Cerebellar cortex (tissue), 1 donor: ENCODE results near the gene TCEAL8.
A peak's percentile ranks its signal among the peaks of the same experiment; 100 is the strongest.
"Not testable (repeated sequence)": the region's sequence is repeated elsewhere in the genome, so short reads cannot be mapped to it uniquely, and the experiment has no call there.

ENCODE experiments used
- DNase-seq: peaks from one replicate; pipeline ENCODE4 v3.0.0-alpha.2; 2015; ENCODE audit warnings: low spot score

Gene TCEAL8, protein sequence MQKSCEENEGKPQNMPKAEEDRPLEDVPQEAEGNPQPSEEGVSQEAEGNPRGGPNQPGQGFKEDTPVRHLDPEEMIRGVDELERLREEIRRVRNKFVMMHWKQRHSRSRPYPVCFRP

GRCh38 chrX:103254921-103255493 is at the start of gene TCEAL8:
TSS of gene TCEAL8 (minus strand) at chrX:103255155. CDS start at chrX:103253979, 1,176 bp downstream.
- peak; percentile 94 for DNase-seq

GRCh38 chrX:103304705-103305104 is 49.8 kb upstream of the TCEAL8 start:
- no peak for DNase-seq

GRCh38 chrX:103293118-103293517 is 38.2 kb upstream of the TCEAL8 start:
- no peak for DNase-seq

DNA sequence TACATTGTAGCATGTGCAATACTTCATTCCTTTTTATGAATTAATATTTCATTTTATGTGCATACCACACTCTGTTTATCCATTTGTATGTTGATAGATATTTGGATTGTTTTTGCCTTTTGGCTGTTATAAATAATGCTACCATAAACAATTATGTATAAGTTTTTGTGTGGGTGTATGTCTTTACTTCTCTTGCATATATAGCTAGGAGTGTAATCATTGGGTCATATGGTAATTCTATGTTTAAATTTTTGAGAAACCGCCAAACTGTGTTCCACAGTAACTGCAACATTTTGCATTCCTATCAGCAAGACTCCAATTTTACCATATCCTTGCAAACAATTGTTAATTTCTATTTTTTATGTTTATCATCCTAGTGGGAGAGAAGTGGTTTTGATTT is 24.7 kb upstream of the TCEAL8 start:
- DNase-seq = no peak

- DNase-seq = peak; percentile 91
Observed at GRCh38 chrX:103276581-103277002, 21.6 kb upstream of the TCEAL8 start, which contains the start of gene TCEAL5. TSS of gene TCEAL5 (minus strand) at chrX:103276750. CDS start at chrX:103274563, 2,187 bp downstream.

DNA sequence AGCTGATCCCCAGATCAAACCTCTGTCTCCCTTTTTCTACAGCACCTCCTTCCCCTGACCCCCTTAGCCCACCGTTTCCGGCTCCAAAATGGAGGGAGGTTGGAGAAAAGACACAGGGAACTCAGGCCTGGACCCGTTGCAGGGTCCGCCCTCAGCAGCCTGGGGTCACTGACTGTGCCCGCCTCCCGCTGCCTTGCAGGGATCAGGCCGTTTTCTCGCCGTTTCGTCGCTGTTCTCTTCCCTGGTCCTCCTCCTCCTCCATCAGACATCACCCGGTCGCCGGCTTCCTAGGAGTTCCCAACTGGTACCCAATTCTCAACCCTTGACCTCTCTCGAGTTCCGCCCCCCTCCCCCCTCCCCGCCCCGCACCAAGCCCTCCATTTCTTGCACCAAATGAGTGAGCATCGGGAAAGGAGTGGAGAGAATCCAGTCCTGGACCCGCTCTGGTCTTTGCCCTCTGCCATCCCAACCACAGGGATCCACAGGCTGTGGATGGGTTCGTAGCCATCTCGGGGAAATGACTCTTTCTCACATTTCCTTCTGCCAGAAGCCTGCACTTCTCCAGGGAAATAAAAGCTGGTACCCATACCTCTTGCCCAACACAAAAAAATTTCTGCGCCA is 21.1 kb upstream of the TCEAL8 start:
- peak; percentile 14 for DNase-seq

DNA sequence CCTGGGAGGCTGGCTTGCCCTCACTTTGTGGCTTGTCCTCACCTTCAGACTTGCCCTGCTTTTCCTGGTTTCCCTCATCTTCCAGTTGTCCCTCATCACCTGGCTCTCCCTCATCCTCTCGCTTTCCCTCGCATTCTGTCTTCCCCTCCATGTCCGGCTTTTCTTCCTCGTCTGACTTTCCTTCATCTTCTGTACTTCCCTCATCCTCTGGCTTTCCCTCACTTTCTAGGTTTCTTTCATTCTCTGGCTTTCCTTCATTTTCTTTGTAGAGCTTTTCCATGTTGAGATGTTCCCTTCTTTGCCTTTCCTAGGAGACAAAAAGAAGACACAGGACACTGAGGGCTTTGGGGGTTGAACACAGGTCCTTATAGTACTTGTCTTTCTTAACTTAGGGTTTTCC is 19.3 kb upstream of the TCEAL8 start:
- DNase-seq = no peak

DNA sequence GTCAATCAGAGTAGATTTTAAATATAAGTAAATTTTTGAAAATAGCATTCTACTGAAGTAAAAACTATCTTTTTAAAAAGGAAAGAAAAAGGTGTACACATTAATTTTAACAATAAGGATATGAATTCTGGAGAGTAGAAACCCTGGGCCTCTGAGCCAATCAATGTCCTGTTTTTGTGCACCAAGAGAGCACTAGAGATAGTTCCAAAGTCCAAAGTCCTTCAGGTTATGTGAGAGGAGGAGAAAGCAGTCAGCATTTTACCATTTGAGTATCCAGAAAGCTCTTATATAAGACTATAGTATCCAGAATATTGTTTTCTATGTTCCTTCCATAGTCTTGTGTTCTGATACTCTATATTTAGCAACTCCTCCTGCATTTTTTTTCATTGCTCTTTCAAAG is 3.3 kb upstream of the TCEAL8 start:
- no peak for DNase-seq

DNA sequence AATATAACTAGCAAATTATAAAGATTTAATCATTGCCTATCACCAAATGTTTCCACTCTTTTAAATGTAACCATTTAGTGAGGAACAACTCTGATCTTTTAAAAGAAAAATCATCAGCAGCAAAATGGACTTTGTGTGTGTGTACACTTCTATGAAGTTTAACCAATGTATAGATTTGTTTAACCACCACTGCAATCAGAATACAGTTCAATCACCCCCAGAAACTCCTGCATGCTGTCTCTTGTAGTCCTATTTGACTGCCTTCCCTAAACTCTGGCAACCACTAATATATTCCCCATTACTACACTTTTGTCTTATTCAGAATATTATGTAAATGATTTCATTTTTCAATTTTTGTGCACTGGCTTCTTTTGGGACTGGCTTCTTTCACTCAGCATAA is 1.7 kb upstream of the TCEAL8 start:
- no peak for DNase-seq

DNA sequence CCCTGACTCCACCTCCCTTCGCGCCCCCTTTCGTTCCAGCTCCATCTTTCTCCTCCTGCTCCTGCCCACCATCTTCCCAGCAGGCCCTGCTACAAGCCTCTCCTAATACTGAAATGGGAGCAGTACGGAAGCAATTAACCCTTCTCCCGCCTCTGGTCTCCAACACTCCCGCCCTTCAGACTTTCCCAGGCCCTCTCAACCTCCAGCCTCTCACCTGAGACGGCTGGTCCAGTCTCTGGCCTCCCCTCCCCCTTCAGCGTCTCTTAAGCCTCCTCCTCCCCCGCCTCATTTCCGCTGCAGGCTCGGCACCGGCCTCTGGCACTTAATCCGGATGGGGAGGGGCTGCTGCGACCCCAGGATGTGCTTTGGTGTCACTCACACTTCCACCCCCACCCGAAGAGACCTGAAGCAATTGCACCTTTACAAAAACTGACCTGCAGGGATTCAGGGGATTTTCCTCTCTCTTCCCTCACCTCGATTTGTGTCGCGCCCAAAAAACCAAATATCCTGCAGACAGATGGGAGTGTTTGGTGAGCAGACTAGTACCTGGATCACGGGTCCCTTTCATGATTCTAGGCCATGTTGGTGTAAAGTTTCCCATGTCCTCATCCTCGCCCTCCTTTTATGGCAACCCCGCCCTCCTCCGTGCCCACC is 657 bp downstream of the TCEAL8 start:
- peak; percentile 85 for DNase-seq

DNA sequence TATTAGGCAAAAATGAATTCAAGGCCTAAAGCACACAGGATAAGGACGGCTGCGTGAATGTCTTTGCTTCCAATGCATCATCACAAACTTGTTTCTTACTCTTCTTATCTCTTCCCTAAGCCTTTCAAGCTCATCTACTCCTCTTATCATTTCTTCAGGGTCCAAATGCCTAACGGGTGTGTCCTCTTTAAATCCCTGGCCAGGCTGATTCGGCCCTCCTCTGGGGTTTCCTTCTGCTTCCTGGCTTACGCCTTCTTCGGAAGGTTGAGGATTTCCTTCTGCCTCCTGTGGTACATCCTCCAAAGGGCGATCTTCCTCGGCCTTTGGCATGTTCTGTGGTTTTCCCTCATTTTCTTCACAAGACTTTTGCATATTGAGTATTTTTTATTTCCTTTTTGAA is 1.3 kb downstream of the TCEAL8 start:
- DNase-seq = peak; percentile 31

DNA sequence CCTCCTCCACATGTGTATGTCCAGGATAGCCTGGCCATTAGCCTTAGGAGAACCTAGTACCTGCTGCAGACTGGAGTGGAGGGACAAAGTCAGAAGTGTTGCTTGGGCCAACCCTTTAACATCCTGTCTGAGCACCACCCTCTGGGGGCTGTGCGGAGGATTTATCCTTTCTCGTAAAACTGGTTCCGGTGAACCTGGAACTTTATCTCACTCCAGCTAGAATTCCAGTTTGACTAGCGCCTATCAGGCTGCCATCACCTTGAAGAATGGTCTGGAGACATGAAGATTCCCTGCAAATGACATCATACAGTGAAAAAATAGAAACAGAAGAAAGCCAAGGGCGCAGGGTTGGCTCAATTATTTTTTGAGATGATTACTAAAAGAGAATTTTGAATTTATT is 4.0 kb downstream of the TCEAL8 start:
- no peak for DNase-seq

DNA sequence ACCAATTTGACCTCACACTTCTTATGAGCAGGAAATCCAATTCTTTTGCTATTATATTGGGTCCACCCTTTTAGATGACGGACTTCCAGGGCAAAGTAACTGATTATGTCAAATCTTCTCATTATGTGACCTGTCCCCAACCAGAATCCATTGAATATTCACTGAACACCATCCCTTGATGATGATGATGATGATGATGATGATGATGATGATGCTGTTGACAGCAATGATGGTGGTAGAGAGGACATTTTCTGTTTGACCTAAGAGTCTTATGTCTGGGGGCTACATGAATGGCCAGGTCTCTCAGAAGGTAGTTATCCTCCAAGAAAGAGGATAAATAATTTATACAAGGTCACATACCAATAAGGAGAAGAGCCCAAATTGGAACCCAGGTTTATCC is 5.2 kb downstream of the TCEAL8 start:
- DNase-seq = no peak

DNA sequence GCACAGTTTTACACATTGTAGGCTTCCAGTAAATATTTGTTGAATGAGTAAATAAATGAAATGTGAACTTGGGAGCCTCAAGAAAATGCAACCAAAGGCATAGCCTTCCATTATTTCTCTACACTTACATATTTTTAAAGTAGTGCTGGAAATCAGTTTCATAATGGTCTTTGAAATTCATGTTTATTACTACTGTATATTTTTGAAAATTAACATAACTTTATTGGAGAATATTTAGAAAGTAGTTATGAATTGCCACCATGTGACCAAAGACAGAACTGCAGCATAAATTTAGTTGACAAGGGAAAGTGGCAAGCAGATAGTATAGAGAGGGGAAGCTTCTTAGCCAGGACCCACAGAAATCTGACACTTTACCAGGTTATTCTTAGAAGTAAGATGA is 6.4 kb downstream of the TCEAL8 start:
- DNase-seq = peak; percentile 27

- DNase-seq = no peak
Observed at GRCh38 chrX:103240155-103240554, 14.8 kb downstream of the TCEAL8 start.

GRCh38 chrX:103236296-103236695 is 18.7 kb downstream of the TCEAL8 start:
- DNase-seq = no peak

- not testable (repeated sequence) for DNase-seq
Observed at GRCh38 chrX:103235608-103236007, 19.3 kb downstream of the TCEAL8 start.

DNA sequence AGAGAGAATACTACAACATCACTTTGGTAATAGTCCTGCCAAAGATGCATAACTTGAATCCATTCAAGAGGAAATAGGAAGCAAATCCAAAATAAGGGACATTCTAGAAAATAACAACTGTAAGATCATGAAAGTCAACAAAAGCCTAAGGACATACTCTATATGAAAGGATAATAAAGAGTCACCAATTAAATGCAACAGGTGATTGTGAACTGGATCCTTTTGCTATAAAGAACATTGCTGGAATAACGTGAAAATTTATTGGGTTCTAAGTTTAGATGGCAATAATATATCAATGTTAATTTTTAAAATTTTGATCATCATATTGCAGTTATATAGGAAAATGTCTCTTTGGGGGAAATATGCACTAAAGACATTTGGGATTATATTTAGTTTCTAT is 20.1 kb downstream of the TCEAL8 start:
- DNase-seq = no peak

- DNase-seq = no peak
Observed at GRCh38 chrX:103233263-103233662, 21.7 kb downstream of the TCEAL8 start.

- DNase-seq = not testable (repeated sequence)
Observed at GRCh38 chrX:103225918-103226317, 29.0 kb downstream of the TCEAL8 start.

DNA sequence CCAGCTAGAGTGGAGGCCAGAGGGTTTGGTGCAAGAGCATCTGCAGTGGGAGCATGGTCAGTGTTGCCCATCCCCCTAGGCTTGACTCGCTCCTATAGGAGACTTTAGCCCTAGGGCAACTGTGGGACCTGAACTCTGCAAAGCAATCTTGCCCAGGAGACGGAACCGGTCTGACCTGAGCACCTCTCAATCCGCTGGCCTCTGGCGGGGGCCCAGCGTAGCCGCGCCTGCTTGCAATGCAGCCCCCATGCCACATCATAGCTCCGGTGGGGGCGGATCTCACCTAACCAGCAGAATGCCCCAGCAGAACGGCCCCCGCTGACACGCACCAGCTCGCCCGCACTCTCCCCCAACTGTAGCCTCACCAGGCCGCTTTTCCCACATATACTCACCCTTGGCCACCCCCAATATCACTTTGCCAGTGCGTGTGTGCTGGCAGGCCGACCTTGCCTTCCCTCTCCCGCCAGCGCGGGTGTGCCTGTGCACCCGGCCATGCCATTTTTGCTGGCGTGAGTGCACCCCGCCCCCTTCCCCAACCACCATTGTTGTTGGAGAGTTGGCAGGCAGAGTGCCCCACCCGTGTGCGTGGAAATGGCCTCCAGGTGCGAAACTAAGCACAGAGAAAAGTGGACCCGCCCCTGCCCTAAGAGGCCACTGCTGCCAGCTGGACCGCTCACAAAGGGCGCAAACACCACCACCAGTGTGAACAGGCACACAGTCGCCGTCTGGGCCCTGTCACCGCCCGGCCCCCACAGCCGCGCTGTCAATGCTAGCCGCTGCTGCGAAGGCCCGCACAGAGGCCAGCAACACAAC is 34.2 kb downstream of the TCEAL8 start:
- DNase-seq = no peak

GRCh38 chrX:103215425-103215991 is 39.4 kb downstream of the TCEAL8 start:
- DNase-seq = peak; percentile 50
